Peyer's patch (tissue), 4 donors: Measurements from ENCODE around the gene DEK.

Experiments
- POLR2A ChIP-seq, 2 donors: fragments of 450-650 bp; IDR thresholded peaks; one replicate each; pipeline ENCODE4 v1.5.1; 2017; ENCODE audit warnings: antibody characterized with exemption in 2 of 2, mild to moderate bottlenecking in 2 of 2, moderate library complexity in 2 of 2
- TF ChIP-seq, protein P1 (sequence below), 6 experiments: fragments of 450-650 bp in 4 of 6; fragments of 200-600 bp in 2 of 6; sonication (generic) in 1 of 6; IDR thresholded peaks; one replicate each; pipeline ENCODE4 v1.5.1; 2017 to 2019; ENCODE audit warnings: antibody characterized with exemption in 6 of 6, mild to moderate bottlenecking in 3 of 6, moderate library complexity in 1 of 6

DNA sequence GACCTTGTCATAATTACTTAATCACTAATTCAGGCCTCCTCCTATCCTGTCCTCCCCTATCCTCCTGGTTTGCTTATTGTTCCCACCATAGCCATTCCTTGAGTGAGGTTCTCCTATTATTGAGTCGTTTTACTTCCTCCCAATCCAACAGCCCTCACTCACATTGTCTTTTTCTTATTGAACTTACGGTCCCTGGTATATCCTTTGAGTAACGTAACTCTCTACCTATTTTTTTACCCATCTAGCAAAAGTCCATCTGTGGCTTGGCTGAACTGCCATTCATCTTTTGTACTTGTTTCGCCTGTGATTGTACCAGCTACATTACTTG, 43.1 kb downstream of the DEK start:
- TF ChIP-seq, protein P1, sequence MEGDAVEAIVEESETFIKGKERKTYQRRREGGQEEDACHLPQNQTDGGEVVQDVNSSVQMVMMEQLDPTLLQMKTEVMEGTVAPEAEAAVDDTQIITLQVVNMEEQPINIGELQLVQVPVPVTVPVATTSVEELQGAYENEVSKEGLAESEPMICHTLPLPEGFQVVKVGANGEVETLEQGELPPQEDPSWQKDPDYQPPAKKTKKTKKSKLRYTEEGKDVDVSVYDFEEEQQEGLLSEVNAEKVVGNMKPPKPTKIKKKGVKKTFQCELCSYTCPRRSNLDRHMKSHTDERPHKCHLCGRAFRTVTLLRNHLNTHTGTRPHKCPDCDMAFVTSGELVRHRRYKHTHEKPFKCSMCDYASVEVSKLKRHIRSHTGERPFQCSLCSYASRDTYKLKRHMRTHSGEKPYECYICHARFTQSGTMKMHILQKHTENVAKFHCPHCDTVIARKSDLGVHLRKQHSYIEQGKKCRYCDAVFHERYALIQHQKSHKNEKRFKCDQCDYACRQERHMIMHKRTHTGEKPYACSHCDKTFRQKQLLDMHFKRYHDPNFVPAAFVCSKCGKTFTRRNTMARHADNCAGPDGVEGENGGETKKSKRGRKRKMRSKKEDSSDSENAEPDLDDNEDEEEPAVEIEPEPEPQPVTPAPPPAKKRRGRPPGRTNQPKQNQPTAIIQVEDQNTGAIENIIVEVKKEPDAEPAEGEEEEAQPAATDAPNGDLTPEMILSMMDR (IDR thresholded peaks at IDR 0.05): no peak
- TF ChIP-seq POLR2A (IDR thresholded peaks at IDR 0.05): no peak
